ENCODE results near the gene QRICH2.
A peak's percentile ranks its signal among the peaks of the same experiment; 100 is the strongest.
"Not testable (repeated sequence)": the region's sequence is repeated elsewhere in the genome, so short reads cannot be mapped to it uniquely, and the experiment has no call there.

QRICH2 gene, protein sequence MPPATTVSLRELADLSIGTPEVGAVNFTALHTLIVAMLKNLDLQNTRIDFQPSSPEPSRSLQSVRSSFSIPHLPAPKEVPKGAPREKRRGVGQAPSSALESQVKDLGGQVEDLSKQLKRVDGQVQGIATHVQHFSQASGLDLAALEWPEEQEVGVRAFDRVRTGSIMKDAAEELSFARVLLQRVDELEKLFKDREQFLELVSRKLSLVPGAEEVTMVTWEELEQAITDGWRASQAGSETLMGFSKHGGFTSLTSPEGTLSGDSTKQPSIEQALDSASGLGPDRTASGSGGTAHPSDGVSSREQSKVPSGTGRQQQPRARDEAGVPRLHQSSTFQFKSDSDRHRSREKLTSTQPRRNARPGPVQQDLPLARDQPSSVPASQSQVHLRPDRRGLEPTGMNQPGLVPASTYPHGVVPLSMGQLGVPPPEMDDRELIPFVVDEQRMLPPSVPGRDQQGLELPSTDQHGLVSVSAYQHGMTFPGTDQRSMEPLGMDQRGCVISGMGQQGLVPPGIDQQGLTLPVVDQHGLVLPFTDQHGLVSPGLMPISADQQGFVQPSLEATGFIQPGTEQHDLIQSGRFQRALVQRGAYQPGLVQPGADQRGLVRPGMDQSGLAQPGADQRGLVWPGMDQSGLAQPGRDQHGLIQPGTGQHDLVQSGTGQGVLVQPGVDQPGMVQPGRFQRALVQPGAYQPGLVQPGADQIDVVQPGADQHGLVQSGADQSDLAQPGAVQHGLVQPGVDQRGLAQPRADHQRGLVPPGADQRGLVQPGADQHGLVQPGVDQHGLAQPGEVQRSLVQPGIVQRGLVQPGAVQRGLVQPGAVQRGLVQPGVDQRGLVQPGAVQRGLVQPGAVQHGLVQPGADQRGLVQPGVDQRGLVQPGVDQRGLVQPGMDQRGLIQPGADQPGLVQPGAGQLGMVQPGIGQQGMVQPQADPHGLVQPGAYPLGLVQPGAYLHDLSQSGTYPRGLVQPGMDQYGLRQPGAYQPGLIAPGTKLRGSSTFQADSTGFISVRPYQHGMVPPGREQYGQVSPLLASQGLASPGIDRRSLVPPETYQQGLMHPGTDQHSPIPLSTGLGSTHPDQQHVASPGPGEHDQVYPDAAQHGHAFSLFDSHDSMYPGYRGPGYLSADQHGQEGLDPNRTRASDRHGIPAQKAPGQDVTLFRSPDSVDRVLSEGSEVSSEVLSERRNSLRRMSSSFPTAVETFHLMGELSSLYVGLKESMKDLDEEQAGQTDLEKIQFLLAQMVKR (N-terminal part only)

DNA sequence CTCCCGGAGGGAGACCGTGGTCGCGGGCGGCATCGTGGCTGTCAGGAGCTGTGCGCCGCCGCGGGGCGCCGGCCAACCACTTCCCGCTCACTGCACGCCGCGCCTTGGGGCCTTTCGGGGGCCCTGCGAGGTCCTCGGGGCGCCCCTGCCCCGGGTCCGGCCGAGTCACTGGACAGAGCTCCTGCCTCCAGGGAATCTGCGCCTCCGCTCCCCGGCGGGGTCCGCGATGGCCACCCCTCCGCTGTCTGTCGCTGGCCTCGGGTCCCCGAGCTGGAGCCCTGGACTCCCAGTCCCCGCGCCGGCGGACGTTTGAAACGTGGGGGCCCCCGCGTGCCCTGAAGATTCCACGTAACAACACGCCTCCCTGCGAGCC is at the start of gene QRICH2:
TSS of gene QRICH2 (minus strand) at position 311 of the 373 bp plus-strand sequence. CDS start at position 33, 278 bp downstream.
- DNase-seq (ENCODE audit: low spot score), result no peak

DNA sequence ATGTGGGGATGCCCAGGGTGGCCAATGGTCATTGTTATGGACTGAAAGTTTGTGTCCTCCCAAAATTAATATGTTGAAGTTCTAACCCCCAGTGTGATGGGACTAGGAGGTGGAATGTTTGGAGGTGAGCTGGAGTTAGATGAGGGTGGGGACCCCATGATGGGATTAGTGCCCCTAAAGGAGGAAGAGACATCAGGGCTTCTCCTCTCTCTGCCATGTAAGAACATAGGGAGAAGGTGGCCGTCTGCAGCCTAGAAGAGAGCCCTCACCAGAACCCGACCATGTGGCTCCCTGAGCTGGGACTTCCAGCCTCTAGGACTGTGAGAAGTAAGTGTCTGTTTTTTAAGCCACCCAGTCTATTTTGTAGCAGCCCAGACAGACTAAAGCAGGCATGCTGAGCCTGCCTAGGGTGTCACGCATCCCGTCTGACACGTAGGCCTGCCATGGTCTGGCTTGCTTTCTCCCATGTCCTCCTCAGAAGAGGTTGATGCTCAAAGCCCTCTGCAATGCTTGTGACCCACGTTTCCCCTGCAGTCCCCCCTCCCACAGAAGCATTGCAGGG is 49.6 kb upstream of the QRICH2 start:
- no peak for DNase-seq (ENCODE audit: low spot score)

DNA sequence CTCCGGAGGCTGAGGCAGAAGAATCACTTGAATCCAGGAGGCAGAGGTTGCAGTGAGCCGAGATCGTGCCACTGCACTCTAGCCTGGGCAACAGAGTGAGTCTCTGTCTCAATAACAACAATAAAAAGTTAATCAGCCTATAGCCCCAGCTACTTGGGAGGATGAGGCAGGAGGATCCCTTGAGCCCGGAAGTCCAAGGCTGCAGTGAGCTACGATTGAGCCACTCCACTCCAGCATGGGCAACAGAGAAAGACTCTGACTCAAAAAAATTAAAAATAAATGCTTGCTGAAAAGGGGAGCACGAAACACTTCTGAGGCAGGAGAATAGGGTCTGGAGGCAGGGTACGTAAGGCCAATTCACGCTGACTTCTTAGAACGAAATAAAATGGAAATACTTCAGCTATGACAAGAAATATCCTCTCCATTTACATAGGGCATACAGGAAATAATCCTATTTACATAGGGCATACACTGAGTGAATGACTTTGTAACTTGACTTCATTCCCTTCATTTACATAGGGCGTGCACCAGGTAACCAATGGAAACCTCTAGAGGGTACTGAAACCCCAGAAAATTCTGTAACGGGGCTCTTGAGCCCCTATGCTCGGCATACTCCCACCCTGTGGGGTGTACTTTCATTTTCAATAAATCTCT is 48.9 kb upstream of the QRICH2 start:
- DNase-seq (ENCODE audit: low spot score), result no peak

- no peak for DNase-seq (ENCODE audit: low spot score)
Observed at GRCh38 chr17:76354747-76355310, 46.8 kb upstream of the QRICH2 start.

- DNase-seq (ENCODE audit: low spot score), result no peak
Observed at GRCh38 chr17:76354317-76354729, 46.2 kb upstream of the QRICH2 start.

DNA sequence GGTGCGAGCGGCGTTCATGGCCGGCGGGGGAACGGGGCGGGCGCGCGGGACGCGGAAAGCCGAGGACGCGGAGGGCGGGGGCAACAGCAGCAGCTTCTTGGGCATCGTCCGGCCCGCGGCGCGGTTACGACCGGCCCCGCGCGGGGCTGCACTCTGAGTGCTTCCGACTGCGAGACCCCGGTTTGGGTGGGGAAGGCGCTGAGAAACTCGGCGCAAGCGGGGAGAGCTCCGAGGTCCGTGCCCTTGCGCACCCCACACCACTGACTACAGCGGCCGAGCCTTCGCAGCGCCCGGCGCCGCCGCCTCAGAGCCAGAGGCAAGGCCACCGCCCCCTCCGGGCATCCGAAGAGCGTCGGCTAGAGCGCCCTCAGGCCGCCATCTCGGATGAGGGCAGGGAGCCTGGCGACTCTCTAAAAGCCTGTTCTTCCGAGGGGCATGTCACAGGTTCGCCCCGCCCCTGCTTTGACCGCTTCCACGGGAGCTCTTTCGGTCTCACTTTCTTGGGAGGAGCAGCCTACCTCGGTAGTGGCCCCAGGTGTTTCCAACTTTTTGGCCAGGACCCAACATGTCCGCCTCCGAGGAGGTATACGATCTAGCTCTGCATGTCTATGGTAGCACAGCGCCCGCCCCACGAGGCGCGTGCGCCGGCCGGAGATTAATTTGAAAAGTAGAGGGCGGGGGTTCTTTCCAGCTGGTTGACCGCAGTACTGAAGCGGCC is 45.7 kb upstream of the QRICH2 start, which contains the start of gene PRPSAP1:
TSS of gene PRPSAP1 (minus strand) at position 318 of the 718 bp plus-strand sequence. CDS start at position 105, 213 bp downstream.
- DNase-seq (ENCODE audit: low spot score), result peak; percentile 96

DNA sequence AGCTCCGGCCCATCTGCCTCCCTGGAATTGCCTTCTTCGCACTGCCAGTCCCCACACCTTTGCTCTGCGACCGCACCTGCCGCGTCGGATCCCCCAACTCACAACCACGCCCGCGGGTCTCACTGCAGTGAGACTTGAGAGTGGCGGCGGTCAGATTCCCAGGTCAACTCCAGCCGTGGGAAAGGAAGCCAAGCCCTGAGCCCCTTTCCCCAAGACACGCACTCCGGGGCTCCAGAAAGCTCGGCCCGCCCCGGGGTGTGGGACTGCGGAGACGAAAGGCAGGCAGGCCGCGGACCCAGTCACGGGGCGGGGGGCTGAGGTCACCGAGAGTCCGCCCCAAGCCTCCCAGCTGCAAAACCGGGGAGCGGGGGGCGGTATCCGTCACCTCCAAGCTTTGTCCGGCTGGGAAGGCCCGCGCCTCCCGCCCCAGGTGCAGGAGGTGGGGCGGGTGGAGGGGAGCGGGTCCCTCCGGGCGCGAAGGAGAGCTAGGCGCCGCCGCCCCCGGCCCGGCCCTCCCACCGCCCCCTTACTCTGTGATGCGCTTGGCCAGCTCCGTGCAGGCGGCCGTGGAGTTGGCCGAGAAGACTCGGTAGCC is 45.0 kb upstream of the QRICH2 start:
- DNase-seq (ENCODE audit: low spot score), result peak; percentile 58

GRCh38 chr17:76351526-76352071 is 43.5 kb upstream of the QRICH2 start:
- DNase-seq (ENCODE audit: low spot score), result no peak

GRCh38 chr17:76350463-76350862 is 42.4 kb upstream of the QRICH2 start:
- DNase-seq (ENCODE audit: low spot score), result no peak

- not testable (repeated sequence) for DNase-seq (ENCODE audit: low spot score)
Observed at GRCh38 chr17:76346936-76347335, 38.9 kb upstream of the QRICH2 start.

DNA sequence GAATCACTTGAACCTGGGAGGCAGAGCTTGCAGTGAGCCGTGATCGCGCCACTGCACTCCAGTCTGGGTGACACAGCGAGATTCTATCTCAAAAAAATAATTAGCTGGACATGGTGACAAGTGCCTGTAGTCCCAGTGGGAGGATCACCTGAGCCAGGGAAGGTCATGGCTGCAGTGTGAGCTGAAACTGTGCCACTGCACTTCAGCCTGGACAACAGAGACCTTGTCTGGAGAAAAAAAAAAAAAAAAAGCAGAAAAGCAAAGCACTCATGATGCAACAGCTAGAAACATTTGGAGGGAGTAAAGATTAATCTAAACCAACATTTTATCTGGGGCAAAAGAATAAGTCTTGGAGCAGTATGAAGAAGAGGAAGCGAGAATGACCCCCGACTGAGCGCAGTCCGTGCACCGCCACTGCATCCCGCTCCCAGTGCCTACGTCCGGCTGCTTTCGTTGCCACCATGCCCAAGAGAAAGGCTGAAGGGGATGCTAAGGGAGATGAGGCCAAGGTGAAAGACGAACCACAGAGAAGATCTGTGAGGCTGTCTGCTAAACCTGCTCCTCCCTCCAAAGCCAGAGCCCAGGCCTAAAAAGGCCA is 37.4 kb upstream of the QRICH2 start:
- DNase-seq (ENCODE audit: low spot score), result no peak

- DNase-seq (ENCODE audit: low spot score), result no peak
Observed at GRCh38 chr17:76343106-76343505, 35.0 kb upstream of the QRICH2 start.

- DNase-seq (ENCODE audit: low spot score), result no peak
Observed at GRCh38 chr17:76341301-76341700, 33.2 kb upstream of the QRICH2 start.

DNA sequence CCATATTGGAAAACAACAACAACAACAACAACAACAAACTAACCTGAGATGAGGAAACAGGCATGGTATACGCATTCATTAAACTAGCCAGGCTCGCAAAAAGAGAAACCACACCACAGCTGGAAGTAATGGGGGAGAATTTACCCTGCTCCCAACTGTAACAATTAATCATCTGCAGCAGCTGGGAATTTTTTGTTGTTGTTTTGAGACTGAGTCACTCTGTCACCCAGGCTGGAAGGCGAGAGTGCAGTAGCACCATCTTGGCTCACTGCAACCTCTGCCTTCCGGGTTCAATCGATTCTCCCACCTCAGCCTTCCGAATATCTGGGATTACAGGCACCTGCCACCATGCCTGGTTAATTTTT is 29.3 kb upstream of the QRICH2 start:
- DNase-seq (ENCODE audit: low spot score), result no peak

GRCh38 chr17:76336756-76337412 is 28.8 kb upstream of the QRICH2 start:
- no peak for DNase-seq (ENCODE audit: low spot score)

DNA sequence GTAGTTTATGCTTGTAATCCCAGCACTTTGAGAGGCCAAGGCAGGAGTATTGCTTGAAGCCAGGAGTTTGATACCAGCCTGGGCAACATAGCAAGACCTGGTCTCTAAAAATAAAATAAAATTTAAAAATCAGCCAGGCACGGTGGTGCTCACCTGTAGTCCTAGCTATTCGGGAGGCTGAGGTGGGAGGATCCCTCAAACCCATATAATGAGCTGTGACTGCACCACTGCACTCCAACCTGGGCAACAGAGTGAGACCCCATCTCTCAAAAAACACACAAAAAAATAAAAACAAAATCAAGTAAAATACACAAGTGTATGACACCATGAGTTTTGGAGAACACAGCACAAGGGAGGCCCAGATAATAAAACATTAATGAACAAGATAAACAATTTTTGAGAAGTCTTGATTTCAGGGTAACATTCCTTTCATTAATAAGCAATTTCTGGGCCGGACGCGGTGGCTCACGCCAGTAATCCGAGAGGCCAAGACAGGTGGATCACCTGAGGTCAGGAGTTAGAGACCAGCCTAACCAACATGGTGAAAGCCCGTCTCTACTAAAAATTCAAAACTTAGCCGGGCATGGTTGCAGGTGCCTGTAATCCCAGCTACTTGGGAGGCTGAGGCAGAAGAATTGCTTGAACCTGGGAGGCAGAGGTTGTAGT is 27.8 kb upstream of the QRICH2 start:
- no peak for DNase-seq (ENCODE audit: low spot score)

GRCh38 chr17:76333673-76334505 is 25.8 kb upstream of the QRICH2 start:
- no peak for DNase-seq (ENCODE audit: low spot score)
